GM18526 (cell line): ENCODE data around the gene ARHGAP15.

ENCODE experiments used
- POLR2A ChIP-seq: IDR thresholded peaks from 3 replicates; pipeline ENCODE4 v1.6.1; 2011; ENCODE audit not compliant: insufficient read length; ENCODE audit errors: extremely low read depth

The ARHGAP15 gene

DNA sequence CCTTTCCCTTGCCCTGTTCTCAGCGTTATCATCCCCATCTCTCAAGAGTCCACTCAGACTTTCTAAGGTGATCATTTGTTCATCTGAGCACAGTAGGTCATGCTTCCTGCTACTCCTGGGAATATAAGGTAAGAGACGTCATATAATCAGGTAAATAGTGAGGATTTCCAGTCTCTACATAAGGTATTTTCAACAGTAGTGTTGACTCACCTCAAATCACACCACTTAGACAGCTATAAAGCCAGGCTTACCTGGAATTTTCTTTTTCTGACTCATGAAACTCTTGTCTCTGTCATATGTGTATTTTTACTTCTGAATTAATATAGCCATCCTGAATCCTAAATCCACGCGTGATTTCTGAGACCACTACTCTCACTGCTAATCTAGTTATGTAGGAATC lies 443.2 kb downstream of the ARHGAP15 start:
- TF ChIP-seq POLR2A = no peak

DNA sequence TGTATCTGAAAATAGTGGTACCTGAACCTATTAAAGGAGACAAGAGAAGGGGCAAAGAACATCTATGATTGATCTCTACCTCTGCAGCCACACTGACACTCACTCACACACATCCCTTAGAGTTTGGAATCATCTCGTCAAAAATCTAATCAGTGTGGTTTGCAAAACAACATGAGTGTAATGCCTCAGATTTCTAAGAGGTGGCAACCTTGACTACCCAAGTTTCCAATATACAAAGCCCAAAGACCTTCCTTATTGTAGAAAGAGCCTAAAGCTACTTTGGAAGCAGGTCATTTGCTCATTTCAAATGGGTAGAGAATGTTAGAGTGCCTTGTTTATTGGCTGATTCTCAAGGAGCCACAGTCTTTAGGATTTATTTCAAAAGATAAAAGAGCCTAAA lies 444.9 kb downstream of the ARHGAP15 start:
- TF ChIP-seq POLR2A = no peak

GRCh38 chr2:143575340-143575739 lies 446.1 kb downstream of the ARHGAP15 start:
- TF ChIP-seq POLR2A = no peak

DNA sequence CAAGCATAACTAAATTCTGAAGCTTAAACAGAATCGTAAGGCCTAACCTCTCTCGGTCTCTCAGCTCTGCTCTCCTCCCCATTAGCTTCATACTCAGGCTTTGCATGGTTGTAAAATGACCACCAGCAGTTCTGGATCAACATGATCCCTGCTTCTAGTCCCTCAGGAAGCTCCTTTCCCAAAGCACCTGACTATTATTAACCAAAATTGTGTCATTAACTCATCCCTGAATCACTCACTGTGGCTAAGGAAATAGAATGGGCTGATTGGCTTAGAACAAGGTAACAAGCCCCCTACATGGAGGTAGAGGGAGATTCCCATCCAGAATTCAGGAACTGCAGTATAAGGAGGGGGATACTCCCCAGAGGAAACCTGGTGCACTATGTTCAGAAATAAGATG lies 448.3 kb downstream of the ARHGAP15 start:
- TF ChIP-seq POLR2A = no peak

DNA sequence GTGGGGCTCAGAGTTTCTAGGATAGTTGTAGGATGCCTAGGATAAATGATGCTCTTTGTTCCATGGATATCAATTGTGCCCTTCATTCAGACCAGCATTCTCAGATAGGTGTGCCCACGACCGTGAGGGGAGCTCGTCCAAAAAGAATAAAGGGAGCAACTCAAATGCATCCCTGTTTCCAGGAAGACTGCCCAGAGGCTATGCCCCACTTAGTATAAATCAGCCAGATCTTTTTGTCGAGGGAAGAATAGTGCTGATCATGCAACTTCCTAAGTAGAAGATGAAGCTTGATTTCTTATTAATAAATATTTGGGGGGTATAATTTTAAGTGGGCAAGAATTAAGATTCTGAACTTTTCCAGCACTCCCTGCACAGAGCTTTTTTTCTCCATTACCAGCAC lies 450.2 kb downstream of the ARHGAP15 start:
- TF ChIP-seq POLR2A = no peak

- TF ChIP-seq POLR2A = no peak
These were observed 451.9 kb downstream of the ARHGAP15 start for GRCh38 chr2:143581134-143581533.

DNA sequence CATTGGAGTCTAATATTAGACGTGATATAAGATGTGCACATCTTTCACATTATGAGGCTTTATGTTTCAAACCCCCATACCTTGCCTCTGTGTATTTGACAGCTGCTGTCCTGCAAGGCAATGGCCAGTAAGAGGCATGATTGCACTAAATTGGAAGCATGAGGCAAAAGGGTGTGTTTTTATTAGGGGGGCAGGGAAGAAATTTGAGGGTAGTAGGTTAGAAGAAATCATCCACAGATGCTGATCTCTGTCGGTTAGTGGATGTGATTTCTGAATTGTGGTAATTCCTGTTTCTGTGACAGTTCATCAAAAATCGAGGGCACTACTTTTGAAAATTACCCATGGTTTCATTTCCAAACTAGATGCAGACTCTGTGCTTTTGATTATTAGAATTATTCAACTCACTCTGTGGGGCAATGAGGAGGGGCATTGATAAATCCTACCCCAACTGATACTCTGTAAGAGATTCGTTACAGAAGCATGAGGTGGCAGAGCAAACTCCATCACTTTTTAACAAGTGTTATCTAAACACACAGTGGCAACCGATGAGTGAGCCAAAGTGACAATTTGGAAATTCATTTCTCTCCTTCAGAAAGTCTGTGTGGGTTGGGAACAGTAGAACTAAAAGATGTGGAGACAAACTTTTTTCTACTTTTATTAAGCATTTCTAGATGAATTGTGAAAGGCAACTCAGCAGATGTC lies 453.0 kb downstream of the ARHGAP15 start:
- TF ChIP-seq POLR2A = no peak

DNA sequence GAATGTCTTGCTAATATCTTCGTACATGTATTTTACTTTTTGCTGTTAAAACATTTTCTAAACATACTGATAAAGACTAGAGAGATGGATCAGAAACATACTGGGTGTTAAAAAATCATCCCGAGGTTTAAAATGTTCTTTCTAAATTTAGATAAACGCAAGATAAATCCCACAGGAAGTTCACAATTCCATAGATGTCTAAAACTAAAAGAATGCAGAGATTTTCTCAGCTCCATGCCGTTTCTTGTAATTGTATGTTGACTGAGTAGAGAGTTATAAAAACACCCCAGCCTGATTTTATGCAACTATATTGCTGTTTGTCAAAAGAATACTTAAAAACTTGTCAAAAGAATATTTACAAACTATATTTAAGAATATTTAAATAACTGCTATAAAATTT lies 455.7 kb downstream of the ARHGAP15 start:
- TF ChIP-seq POLR2A = no peak

DNA sequence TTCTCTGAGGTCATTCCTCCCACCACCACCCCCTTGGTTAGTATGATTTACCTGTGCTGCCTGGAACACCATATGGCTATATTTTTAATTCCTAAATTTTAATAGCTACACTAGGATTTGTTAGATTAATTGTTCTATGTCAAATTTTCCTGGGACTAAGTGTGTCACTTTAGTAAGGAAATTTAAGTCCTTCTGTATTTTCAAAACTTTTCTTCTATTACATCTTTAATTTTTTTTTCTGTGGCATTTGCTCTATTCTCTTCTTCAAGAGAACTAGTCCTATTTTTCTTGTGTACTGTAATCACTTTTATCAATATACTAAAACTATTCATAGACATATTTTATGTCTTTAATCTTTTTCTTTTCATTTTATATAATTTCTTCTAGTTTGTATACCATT lies 456.9 kb downstream of the ARHGAP15 start:
- no peak for TF ChIP-seq POLR2A

GRCh38 chr2:143588746-143589145 lies 459.5 kb downstream of the ARHGAP15 start:
- TF ChIP-seq POLR2A = no peak

DNA sequence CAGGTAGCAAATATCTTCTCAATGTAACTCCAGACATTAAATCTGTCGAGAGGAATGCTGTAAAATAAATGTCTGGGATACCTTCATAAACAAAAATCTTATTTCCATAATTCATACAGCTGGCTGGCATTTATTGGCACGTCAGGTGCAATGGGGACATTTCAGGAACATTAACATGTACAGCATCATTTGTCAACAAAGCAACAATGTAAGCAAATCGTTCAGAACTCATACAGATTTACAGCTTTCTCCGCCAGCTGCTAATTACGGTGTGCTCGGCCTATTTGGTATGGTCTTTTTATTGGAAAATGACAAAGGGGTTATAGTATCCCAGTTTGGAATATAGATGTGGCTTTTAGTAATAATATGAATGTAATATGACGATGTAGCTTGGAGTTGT lies 464.9 kb downstream of the ARHGAP15 start:
- TF ChIP-seq POLR2A = no peak

DNA sequence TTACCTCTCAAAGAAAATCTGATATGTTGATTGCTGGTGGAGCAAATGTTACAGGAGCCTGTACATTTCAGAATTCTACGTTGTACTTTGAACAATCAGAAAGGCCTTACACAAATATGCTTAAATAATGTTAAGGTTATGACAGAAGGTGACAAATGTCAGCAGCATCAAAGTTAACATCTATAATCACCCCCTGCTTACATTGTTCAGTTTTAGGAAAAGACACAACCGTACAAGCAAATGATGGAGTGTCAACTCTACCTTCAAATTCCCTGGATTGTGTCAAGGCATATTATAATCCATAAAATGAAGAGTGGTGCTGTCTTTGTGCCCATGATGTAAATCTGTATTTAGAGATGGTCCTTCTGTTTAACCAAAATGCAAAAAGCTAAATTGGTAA lies 465.5 kb downstream of the ARHGAP15 start:
- no peak for TF ChIP-seq POLR2A

DNA sequence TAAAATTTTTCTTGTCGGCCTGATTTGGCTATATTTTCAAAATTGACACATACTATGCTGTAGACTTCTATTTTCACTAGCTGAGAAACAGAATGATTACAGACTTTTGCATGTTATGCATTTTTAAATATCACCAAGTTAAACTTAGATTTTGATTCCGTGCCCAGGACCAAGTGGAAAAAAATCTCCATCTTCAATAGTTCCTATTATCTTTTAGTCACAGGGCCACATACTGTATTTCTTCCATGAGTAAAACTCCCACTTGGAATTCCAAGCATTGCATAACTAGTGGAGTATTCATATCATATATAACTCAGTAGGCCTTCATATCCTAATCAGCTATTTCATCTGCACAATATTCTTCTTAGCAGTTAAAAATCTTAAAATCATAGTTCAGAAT lies 470.9 kb downstream of the ARHGAP15 start:
- TF ChIP-seq POLR2A = no peak

DNA sequence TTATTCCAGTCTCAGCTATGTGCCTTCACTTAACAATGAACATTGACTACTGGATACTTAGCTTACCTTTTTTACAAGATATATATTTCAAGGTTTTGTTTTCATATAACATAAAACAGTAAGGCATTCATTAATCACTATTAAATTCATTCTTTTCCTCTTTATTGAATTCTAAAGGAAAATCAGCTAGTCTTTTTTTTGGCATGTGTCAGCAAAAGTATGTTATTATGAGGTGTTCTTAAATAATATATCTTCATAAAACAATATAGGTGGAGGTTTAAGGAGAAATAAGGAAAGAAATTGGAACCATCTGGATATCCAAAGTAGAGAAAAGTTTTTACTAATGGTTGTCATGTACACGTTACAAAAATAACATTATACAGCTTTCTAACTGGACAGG lies 472.6 kb downstream of the ARHGAP15 start:
- no peak for TF ChIP-seq POLR2A

GRCh38 chr2:143603035-143603655 lies 473.9 kb downstream of the ARHGAP15 start:
- no peak for TF ChIP-seq POLR2A

DNA sequence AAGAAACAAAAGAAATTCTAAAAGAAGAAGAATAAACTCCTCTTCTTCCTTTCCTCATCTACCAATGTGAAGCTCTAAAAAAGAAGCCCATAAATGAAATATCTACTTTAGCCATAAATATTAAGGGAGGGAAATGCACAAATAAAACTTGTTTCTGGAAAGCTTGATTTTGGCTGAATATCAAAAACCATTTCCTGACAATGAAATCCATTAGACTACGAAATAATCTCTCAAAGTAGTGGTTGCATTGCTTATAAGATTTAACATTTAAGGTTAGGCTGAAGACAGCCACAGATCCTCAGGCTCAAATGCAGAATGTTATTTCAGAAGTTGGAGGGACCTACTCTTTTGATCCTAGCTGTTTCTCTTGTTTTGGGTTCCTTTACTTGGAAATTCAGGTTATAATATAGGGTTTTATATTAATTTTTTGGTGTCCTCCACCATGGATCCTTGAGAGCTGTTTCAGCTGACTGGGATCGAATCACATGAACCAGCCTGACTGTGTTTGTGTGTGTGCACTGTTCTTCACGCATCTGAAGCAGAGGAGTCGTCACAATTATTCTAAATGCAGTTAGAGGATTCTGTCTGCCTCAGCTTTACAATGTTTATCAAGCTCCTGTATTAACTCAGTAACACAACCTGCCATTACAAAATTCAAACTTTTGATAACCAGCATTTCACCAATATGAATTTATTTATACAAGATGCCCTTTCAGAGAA lies 474.8 kb downstream of the ARHGAP15 start:
- TF ChIP-seq POLR2A = no peak
